ENCODE results near the gene RPS14. TPM values are rescaled to one million over a fixed set of nuclear protein-coding genes. Genes with fewer than 3 reads are reported as not detected.

RPS14 gene
- total and polyA plus RNA-seq, 2 of the 4 experiments (the other 2 are of a cell fraction): 6,296 to 7,310 TPM

- no peak overlapping the region; the same call in 1 of the 2 replicates for H3K56ac ChIP-seq (ENCODE audit: extremely low read depth, insufficient read depth, low read length)
- H3K27ac ChIP-seq (ENCODE audit: insufficient read depth, low read length): peak overlapping the region; percentile 75
- H3K4me1 ChIP-seq (ENCODE audit: control insufficient read depth, insufficient read depth, low read length): peaks cover 48% of the 10 kb centered on the region
- ChIA-PET POLR2A (ENCODE audit: unreplicated experiment) (interaction anchor here (1.1 kb wide), 1 partner anchor 19 kb away, joined by 3 read pairs; no protein-coding TSS in a partner anchor), CTCF (interaction anchor here (1.5 kb wide), 2 partner anchors 21 to 32 kb away, joined by 3 to 4 read pairs; no protein-coding TSS in a partner anchor)
- no TSS peak for BruUV-seq (replicated peaks)
- H3K4me3 ChIP-seq (ENCODE audit: insufficient read depth, low read depth, low read length): no peak overlapping the region
- H3K4me2 ChIP-seq (ENCODE audit: low read depth, low read length): peak overlapping the region; percentile 88
- intact Hi-C loops (cut with micrococcal nuclease): no loop called here
- H3K23ac ChIP-seq (ENCODE audit: low read depth, low read length): peak overlapping the region; percentile 79; the same call in 1 of the 2 replicates
- H4K20me1 ChIP-seq (ENCODE audit: insufficient read depth, low read length): peaks cover 58% of the 10 kb centered on the region
- no peaks in the 10 kb centered on the region for H3K9me3 ChIP-seq (ENCODE audit: control insufficient read depth, insufficient read depth, low read length)
- H4K91ac ChIP-seq (ENCODE audit: insufficient read depth, low read depth, low read length): peak overlapping the region; percentile 81
- H2AFZ ChIP-seq (replicated peaks; ENCODE audit: low read length, poor library complexity): no peak overlapping the region
- H3K79me1 ChIP-seq (ENCODE audit: low read depth in 1 of 2, low read length in 2 of 2): peaks cover 13 to 61% of the 10 kb centered on the region in 2 experiments; a peak in 3 of 4 replicates
- H3K9me1 ChIP-seq (ENCODE audit: insufficient read depth, low read length): peaks cover 17% of the 10 kb centered on the region
- H3K18ac ChIP-seq (ENCODE audit: low read depth, low read length): peak overlapping the region; percentile 14
- H2AK5ac ChIP-seq (ENCODE audit: low read depth, low read length): peak overlapping the region; percentile 91
- H2BK5ac ChIP-seq (ENCODE audit: low read depth, low read length, poor library complexity, severe bottlenecking): peak overlapping the region; percentile 99
- in situ Hi-C loops (cut with MboI; ENCODE audit: low sequenced_read_pairs): no loop called here
- H2BK15ac ChIP-seq (ENCODE audit: low read depth, low read length): peak overlapping the region; percentile 80; the same call in 2 of the 3 replicates
- ATAC-seq (ENCODE audit: low read depth) (no peak), DNase-seq (peak; percentile 67)
- dilution Hi-C loops (cut with HindIII; ENCODE audit: low sequenced_read_pairs, unreplicated experiment): no loop called here
- H3K4ac ChIP-seq (ENCODE audit: low read depth, low read length): peak overlapping the region; percentile 84
- no peak for TF ChIP-seq RFX5 (IDR thresholded peaks at IDR 0.05; ENCODE audit: low read depth, low read length)
- TF ChIP-seq SMC3 (IDR thresholded peaks at IDR 0.05; ENCODE audit: low read depth, low read length): no peak
- no peak for TF ChIP-seq CTCF (conservative IDR thresholded peaks at IDR 0.05; ENCODE audit: low read depth, low read length)
- TF ChIP-seq RAD21 (IDR thresholded peaks at IDR 0.05; ENCODE audit: low read length): no peak
- no peak for TF ChIP-seq RCOR1 (IDR thresholded peaks at IDR 0.05; ENCODE audit: insufficient replicate concordance, low read length)
- TF ChIP-seq ELK1 (IDR thresholded peaks at IDR 0.05; ENCODE audit: borderline replicate concordance, low read depth, low read length): no peak
- no peak for TF ChIP-seq MAZ (IDR thresholded peaks at IDR 0.05; ENCODE audit: borderline replicate concordance, low read depth, low read length)
- no peak for TF ChIP-seq POLR2A (IDR thresholded peaks at IDR 0.05; ENCODE audit: low read depth, low read length)
- no peak for TF ChIP-seq MXI1 (IDR thresholded peaks at IDR 0.05; ENCODE audit: borderline replicate concordance, low read depth, low read length)
- no peak for TF ChIP-seq BHLHE40 (IDR thresholded peaks at IDR 0.05; ENCODE audit: low read depth, low read length)
- TF ChIP-seq CEBPB (IDR thresholded peaks at IDR 0.05; ENCODE audit: low read depth, low read length): no peak
- TF ChIP-seq FOS (IDR thresholded peaks at IDR 0.05; ENCODE audit: low read depth, low read length): no peak
- no peak for TF ChIP-seq CHD1 (IDR thresholded peaks at IDR 0.05; ENCODE audit: low read depth, low read length)
- no peak for TF ChIP-seq USF2 (IDR thresholded peaks at IDR 0.05; ENCODE audit: low read depth, low read length)
- TF ChIP-seq MAFK (IDR thresholded peaks at IDR 0.05; ENCODE audit: low read depth, low read length): no peak
- H3K27me3 ChIP-seq (ENCODE audit: control insufficient read depth, insufficient read depth, low read length): no peaks in the 10 kb centered on the region
- H4K5ac ChIP-seq (ENCODE audit: low read depth, low read length): peak overlapping the region; percentile 36; the same call in 1 of the 2 replicates
- H2BK120ac ChIP-seq (ENCODE audit: low read depth, low read length): peak overlapping the region; percentile 65; the same call in 1 of the 2 replicates
- no CpG with 5 or more reads among the region's 1 CpG for WGBS, 2 experiments (ENCODE audit: extremely low coverage in 2 of 2, insufficient read length in 1 of 2)
- H2AK9ac ChIP-seq (replicated peaks; ENCODE audit: low read depth, low read length, poor library complexity): no peak overlapping the region
- peak overlapping the region; percentile 42; the same call in 1 of the 2 replicates for H2BK20ac ChIP-seq (ENCODE audit: low read depth, low read length)
- peaks cover 3% of the 10 kb centered on the region; the same call in 1 of the 2 replicates for H3K36me3 ChIP-seq (ENCODE audit: control insufficient read depth, insufficient read depth, low read length)
- H3K14ac ChIP-seq (replicated peaks; ENCODE audit: low read depth, low read length): peak overlapping the region; percentile 48
- 0 out of 2 replicates have a peak overlapping the region, but pooled peaks have one; percentile 16 for H3K9ac ChIP-seq (ENCODE audit: low read depth, low read length)
- peak overlapping the region; percentile 54 to 76; a peak in 3 of 4 replicates for H4K8ac ChIP-seq (ENCODE audit: low read depth in 2 of 2, low read length in 2 of 2)
Observed at GRCh38 chr5:150490754-150491153, 41.2 kb upstream of the RPS14 start.
